ENCODE results near the gene ZC3H12D.
A peak's percentile ranks its signal among the peaks of the same experiment; 100 is the strongest.

Gene ZC3H12D
- total RNA-seq, result 52.1 to 359 (median 239) reads per million in 9 experiments

DNA sequence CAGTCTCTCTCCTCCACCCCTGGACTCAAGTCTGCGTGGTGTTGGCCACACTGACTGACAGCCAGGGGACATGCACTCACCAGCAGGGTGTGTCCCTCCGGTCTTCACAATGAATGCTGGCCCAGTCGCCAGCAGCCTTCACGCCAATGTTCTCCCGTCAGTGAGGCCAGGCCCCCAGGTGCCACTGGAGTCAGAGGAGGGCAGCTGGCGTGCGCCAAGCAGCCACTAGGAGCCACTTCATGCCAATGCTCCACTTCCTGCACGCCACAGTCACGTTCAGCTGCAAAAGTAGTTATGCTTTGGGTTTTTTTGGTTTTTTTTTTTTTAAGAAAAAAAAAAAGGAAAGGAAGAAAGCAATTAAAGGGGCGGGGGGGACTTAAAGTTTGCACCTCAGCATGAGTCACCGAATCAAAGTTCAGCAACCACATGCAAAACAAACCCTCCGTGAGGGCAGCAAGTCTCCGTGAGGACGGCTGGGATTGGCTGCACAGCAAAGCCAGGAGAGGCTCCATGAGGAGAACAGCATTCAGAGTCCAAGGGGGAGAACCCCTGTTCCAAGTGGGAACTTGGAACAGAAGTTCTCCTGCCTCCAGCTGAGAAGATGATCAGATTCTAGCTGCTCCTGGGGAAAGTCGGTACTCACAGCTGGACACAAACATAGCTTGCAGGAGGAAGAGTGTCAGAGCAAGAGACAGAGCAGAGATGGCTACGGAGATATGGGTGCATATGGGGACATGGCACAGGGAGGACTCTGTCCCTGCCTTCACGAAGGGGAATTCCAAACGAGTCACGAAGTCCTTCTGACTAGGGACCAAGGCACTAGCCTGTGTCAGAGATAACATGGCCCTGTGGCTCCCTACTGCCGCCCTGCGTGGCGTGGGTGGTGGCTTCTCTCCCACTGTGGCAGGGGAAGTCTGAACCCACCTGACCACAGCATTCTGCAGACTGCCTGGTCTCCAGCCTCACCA is at the start of gene ZC3H12D:
TSS of gene ZC3H12D (minus strand) at position 282 of the 968 bp plus-strand sequence. CDS start 10,471 bp downstream, outside the sequence.
- peak; percentile 70 to 74 (median 72) for DNase-seq
- Mint-ChIP-seq H3K27me3 (no peaks in the 10 kb centered on the region), H3K36me3 (ENCODE audit: insufficient read depth) (peaks cover 54% of the 10 kb centered on the region)

DNA sequence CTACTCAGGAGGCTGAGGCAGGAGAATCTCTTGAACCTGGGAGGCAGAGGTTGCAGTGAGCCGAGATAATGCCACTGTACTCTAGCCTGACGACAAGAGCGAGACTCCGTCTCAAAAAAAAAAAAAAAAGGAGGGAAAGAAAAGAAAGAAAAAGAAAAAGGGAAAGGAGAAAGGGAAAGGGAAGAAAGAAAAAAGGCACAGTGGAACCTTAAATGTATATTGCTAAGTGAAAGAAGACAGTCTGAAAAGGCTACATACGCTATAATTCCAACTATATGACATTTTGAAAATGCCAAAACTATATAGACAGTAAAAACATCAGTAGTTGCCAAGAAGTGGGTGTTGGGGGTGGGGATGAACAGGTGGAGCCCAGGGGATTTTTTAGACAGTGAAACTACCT is 44.8 kb upstream of the ZC3H12D start:
- H3K36me3 Mint-ChIP-seq (ENCODE audit: insufficient read depth), result peaks cover 92% of the 10 kb centered on the region
- DNase-seq, result no peak
- H3K4me3 Mint-ChIP-seq, result no peak overlapping the region
- peak overlapping the region in 1 of 2 donors; percentile 28 for H3K27ac Mint-ChIP-seq
- H3K27me3 Mint-ChIP-seq, result no peaks in the 10 kb centered on the region
- no peaks in the 10 kb centered on the region for H3K9me3 Mint-ChIP-seq
- peaks cover 3 to 6% of the 10 kb centered on the region in 2 donors for H3K4me1 Mint-ChIP-seq (ENCODE audit: low read depth in 2 of 2)
- no peak for ATAC-seq (replicated peaks)

More for the DNA sequence above, at the start of gene ZC3H12D:
- H3K4me3 Mint-ChIP-seq, result peak within 1 kb of the TSS; percentile 86 to 98
- peak within 1 kb of the TSS; percentile 99 to 100 for H3K27ac Mint-ChIP-seq
- peak; percentile 77 for ATAC-seq (replicated peaks)
- H3K9me3 Mint-ChIP-seq, result no peaks in the 10 kb centered on the region
- peaks cover 42 to 55% of the 10 kb centered on the region in 2 donors for H3K4me1 Mint-ChIP-seq (ENCODE audit: low read depth in 2 of 2)

DNA sequence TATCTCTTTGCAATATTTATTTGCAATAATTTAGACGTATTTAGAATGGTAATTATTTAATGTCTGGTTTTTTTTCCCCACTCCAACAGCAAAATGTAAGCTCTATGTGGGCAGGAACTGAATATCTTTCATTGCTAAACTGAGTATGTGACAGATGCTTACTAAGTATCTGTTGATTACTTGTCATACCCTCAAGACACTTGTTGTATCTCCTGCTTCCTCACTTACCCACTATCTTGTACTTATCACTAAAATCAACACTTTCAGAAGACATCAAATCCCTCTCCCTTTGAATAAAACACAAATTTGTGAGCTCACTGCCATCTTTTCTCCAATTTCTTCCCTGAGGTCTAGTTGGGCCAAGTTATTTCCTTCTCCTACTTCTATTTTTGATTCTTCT is 30.7 kb upstream of the ZC3H12D start:
- Mint-ChIP-seq H3K36me3 (ENCODE audit: insufficient read depth) (peaks cover 49% of the 10 kb centered on the region), H3K4me3 (no peak overlapping the region), H3K4me1 (ENCODE audit: low read depth in 2 of 2) (peaks cover 4 to 5% of the 10 kb centered on the region in 2 donors), H3K27ac (no peak overlapping the region), H3K9me3 (no peaks in the 10 kb centered on the region), H3K27me3 (no peaks in the 10 kb centered on the region)
- ATAC-seq (replicated peaks) (no peak), DNase-seq (no peak)

DNA sequence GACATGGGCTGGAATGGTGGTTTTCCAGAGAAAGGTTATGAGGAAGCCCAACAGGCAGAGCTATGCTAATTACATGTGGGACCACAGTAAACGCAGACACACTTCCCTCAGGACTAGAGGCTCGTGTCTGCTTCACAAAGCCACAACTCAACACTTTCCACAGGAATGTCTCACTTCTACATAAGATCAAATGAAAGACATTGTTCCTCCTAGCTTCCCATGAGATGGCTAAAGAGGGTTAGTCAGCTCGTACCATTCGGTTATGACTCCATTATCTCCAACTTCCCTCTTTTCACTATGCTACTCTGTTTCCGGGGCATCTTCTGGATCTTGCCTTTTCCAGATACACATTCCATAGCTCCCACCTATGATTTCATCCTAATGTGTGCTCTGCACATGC is 29.1 kb upstream of the ZC3H12D start:
- peaks cover 52% of the 10 kb centered on the region for H3K36me3 Mint-ChIP-seq (ENCODE audit: insufficient read depth)
- peaks cover 4 to 10% of the 10 kb centered on the region in 2 donors for H3K4me1 Mint-ChIP-seq (ENCODE audit: low read depth in 2 of 2)
- no peak for ATAC-seq (replicated peaks)
- H3K4me3 Mint-ChIP-seq, result no peak overlapping the region
- no peaks in the 10 kb centered on the region for H3K27me3 Mint-ChIP-seq
- H3K27ac Mint-ChIP-seq, result no peak overlapping the region
- DNase-seq, result no peak
- H3K9me3 Mint-ChIP-seq, result no peaks in the 10 kb centered on the region

DNA sequence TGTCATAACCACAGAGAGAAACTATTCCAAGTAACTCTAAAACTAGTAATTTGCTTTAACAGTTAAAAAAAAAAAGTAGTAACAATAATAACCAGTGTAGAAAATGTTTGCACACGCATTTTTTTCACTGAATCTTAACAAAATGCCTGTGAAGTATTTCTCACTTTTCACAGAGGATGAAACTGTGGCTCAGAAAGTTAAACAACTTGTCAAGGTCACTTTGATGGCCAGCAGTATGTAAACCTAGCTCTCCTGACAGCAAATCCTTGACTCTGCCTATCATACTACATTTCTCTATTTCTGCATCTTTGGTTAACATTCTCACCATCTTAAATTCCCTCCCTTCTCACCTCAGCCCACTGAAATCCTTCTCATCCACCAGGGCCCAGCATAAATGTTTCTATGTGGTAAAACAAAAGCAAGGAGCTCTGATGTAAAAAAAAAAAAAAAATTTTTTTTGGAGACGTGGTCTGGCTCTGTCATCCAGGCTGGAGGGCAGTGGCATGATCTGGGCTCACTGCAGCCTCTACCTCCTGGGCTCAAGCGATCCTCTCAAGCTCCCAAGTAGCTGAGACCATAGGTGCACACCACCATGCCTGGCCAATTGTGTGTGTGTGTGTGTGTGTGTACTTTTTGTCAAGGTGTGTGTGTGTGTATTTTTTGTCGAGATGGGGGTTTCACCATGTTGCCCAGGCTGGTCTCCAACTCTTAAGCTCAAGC is 26.1 kb upstream of the ZC3H12D start:
- Mint-ChIP-seq H3K9me3 (no peaks in the 10 kb centered on the region), H3K4me1 (ENCODE audit: low read depth in 2 of 2) (peaks cover 5 to 17% of the 10 kb centered on the region in 2 donors), H3K27me3 (no peaks in the 10 kb centered on the region), H3K4me3 (no peak overlapping the region), H3K27ac (peak overlapping the region; percentile 19 to 33), H3K36me3 (ENCODE audit: insufficient read depth) (peaks cover 47% of the 10 kb centered on the region)
- no peak for DNase-seq
- no peak for ATAC-seq (replicated peaks)

DNA sequence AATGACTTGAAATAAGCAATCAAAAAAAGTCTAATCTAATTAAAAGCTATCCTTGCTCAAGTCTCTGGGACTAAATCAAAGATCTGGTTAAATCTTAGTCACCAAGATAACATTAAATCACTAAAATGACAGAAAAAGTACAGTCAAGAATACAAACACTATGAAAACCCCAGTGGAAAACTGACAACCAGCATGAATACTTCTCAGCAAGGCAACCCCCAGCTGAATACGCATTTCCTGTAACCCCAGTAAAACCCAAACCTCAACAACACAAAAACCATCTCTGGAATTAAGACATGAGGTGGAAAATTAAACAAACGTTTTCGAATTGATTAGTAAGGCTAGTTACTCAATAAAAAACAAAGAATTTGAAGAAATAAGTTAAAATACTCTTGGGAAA is 23.7 kb upstream of the ZC3H12D start:
- ATAC-seq (replicated peaks), result peak; percentile 97
- peaks cover 55% of the 10 kb centered on the region for H3K36me3 Mint-ChIP-seq (ENCODE audit: insufficient read depth)
- no peak overlapping the region for H3K4me3 Mint-ChIP-seq
- no peaks in the 10 kb centered on the region for H3K9me3 Mint-ChIP-seq
- peak overlapping the region; percentile 15 to 53 for H3K27ac Mint-ChIP-seq
- DNase-seq, result peak in 1 of 3 experiments; percentile 15
- H3K4me1 Mint-ChIP-seq (ENCODE audit: low read depth in 2 of 2), result peaks cover 5 to 21% of the 10 kb centered on the region in 2 donors
- H3K27me3 Mint-ChIP-seq, result no peaks in the 10 kb centered on the region

DNA sequence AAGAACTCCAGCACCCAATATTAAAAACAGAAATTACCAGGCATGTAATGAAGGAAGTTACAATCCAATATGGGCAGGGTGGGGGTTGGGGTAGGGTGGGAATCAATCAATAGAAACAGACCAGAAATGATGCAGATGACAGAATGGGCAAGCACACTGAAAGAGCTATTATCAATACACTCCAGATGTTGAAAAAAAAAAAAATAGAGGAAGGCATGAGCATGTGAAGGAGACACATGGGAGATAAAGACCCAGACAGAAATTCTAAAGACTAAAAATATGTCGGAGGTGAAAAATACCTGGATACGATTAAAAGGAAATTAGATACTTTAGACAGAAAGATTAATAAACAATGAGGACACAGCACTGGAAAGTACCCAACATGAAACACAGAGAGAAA is 19.1 kb upstream of the ZC3H12D start:
- H3K27me3 Mint-ChIP-seq, result no peaks in the 10 kb centered on the region
- no peak overlapping the region for H3K4me3 Mint-ChIP-seq
- H3K9me3 Mint-ChIP-seq, result no peaks in the 10 kb centered on the region
- DNase-seq, result no peak
- peaks cover 5 to 16% of the 10 kb centered on the region in 2 donors for H3K4me1 Mint-ChIP-seq (ENCODE audit: low read depth in 2 of 2)
- no peak for ATAC-seq (replicated peaks)
- no peak overlapping the region for H3K27ac Mint-ChIP-seq
- H3K36me3 Mint-ChIP-seq (ENCODE audit: insufficient read depth), result peaks cover 37% of the 10 kb centered on the region

DNA sequence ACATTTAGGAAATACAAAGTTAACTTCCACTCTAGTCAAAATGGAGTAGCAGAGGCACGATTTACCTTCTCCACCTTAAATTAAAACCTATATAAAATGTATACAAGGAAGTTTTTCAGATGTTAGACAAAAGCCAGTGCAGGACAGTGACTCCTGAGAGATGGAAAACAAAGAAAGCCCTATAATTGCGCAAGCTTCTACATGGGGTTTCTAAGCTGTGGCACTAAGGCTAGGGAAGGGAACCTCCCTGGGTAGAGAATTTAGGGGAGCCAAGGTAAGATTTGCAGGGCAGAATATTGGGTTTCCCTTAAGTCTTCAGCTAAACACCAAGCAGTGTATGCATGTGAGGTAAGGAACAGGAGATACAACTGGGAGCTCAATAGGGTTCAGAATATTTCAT is 18.5 kb upstream of the ZC3H12D start:
- Mint-ChIP-seq H3K4me3 (no peak overlapping the region), H3K27ac (peak overlapping the region; percentile 17 to 62), H3K9me3 (no peaks in the 10 kb centered on the region), H3K36me3 (ENCODE audit: insufficient read depth) (peaks cover 37% of the 10 kb centered on the region), H3K27me3 (no peaks in the 10 kb centered on the region), H3K4me1 (ENCODE audit: low read depth in 2 of 2) (peaks cover 5 to 11% of the 10 kb centered on the region in 2 donors)
- ATAC-seq (replicated peaks), result no peak
- DNase-seq, result no peak

DNA sequence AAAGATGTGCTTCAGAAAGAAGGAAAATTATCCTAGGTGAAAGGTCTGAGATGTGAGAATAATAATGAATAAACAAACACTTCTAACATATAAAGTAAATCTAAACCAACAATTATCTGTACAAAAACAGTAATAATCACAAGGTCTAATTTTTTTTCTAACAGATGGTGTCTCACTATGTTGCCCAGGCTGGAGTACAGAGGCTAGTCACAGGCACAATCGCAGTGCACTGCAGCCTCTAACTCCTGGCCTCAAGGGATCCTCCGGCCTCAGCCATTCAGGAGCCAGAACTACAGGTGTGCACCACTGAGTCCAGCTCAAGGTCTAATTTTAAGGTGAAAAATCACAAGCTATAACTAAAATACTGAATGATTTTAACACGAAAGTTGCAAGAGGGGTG is 17.0 kb upstream of the ZC3H12D start:
- no peak for DNase-seq
- Mint-ChIP-seq H3K27me3 (no peaks in the 10 kb centered on the region), H3K36me3 (ENCODE audit: insufficient read depth) (peaks cover 39% of the 10 kb centered on the region), H3K9me3 (no peaks in the 10 kb centered on the region), H3K27ac (no peak overlapping the region), H3K4me3 (no peak overlapping the region), H3K4me1 (ENCODE audit: low read depth in 2 of 2) (peaks cover 2 to 7% of the 10 kb centered on the region in 2 donors)
- ATAC-seq (replicated peaks), result no peak

DNA sequence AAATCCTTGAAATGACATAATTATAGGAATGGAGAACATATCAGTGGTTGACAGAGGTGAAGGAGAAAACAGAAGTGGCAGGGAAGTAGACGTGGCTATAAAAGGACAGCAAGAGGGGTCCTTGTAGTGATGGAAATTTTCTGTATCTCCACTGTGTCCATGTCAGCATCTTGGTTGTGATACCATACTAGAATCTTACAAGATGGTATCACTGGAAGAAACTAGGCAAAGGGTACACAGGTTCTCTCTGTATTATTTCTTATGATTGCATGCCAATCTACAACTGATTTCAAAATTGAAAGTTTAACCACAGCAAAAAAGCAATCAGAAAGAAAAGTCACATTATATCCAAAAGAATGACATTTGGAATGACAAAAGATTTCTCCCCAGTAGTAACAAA is 16.4 kb upstream of the ZC3H12D start:
- Mint-ChIP-seq H3K36me3 (ENCODE audit: insufficient read depth) (peaks cover 39% of the 10 kb centered on the region), H3K27ac (peak overlapping the region; percentile 38 to 41), H3K4me1 (ENCODE audit: low read depth in 2 of 2) (peaks cover 2 to 7% of the 10 kb centered on the region in 2 donors), H3K4me3 (no peak overlapping the region), H3K9me3 (no peaks in the 10 kb centered on the region), H3K27me3 (no peaks in the 10 kb centered on the region)
- ATAC-seq (replicated peaks) (no peak), DNase-seq (no peak)

DNA sequence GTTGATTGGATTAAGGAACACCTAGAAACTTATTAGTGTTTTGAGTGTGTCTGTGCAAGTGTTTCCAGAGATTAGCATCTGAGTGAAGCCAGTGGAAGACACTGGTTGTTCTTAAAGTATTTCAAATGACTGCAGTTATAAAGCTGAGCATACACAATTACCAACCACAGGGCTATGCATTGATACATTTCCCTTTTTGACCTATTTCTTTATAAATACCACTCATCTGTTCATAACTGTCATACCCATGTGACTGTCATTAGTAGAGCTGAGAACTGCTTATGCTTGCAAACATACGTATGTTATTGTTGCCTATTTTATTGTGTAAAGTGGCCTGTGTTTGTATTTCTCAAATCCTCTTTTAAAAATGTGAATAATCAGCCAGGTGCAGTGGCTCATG is 15.3 kb upstream of the ZC3H12D start:
- H3K4me3 Mint-ChIP-seq, result no peak overlapping the region
- H3K9me3 Mint-ChIP-seq, result no peaks in the 10 kb centered on the region
- H3K27ac Mint-ChIP-seq, result peak overlapping the region; percentile 41 to 76
- ATAC-seq (replicated peaks), result no peak
- no peaks in the 10 kb centered on the region for H3K27me3 Mint-ChIP-seq
- no peak for DNase-seq
- H3K4me1 Mint-ChIP-seq (ENCODE audit: low read depth in 2 of 2), result peaks cover 3 to 14% of the 10 kb centered on the region in 2 donors
- peaks cover 35% of the 10 kb centered on the region for H3K36me3 Mint-ChIP-seq (ENCODE audit: insufficient read depth)

DNA sequence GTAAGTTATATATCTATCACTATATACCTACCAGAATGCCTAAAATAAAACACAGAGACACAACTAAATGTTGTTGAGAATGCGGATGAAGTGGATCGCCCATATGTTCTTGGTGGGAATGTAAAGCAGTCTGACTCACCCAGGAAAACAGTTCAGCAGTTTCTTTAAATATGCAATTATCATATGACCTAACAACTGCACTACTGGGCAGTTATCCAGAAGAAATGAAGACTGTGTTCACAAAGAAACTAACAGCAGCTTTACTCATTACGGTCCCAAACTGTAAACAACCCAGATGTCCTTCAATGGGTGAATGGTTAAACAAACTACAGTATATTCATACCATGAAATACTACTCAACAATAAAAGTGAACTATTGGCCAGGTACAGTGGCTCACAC is 14.3 kb upstream of the ZC3H12D start:
- H3K4me3 Mint-ChIP-seq, result no peak overlapping the region
- H3K27me3 Mint-ChIP-seq, result no peaks in the 10 kb centered on the region
- peaks cover 5 to 17% of the 10 kb centered on the region in 2 donors for H3K4me1 Mint-ChIP-seq (ENCODE audit: low read depth in 2 of 2)
- H3K27ac Mint-ChIP-seq, result peak overlapping the region; percentile 31 to 51
- no peaks in the 10 kb centered on the region for H3K9me3 Mint-ChIP-seq
- peaks cover 30% of the 10 kb centered on the region for H3K36me3 Mint-ChIP-seq (ENCODE audit: insufficient read depth)
- no peak for ATAC-seq (replicated peaks)
- no peak for DNase-seq

DNA sequence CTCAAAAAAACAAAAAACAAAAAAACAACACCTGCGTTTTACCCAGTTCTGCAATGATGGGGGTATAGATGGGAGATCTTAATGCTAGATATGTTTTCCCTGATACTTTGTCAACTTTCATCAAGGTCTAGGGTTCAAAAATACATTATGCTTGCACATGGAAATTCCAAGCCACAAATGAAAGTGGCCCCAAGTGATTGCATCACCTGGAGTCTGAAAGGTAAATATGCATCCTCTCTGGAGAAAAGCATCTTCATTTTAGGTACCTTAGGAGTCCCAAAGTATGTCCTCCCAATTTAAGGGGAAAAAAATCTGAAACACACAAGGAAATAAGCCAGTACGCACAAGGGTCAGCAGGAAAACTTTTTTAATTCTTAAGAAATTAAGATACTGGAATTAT is 12.6 kb upstream of the ZC3H12D start:
- ATAC-seq (replicated peaks) (no peak), DNase-seq (no peak)
- Mint-ChIP-seq H3K27ac (peak overlapping the region; percentile 15 to 77), H3K4me1 (ENCODE audit: low read depth in 2 of 2) (peaks cover 7 to 26% of the 10 kb centered on the region in 2 donors), H3K36me3 (ENCODE audit: insufficient read depth) (peaks cover 28% of the 10 kb centered on the region), H3K9me3 (no peaks in the 10 kb centered on the region), H3K4me3 (no peak overlapping the region), H3K27me3 (no peaks in the 10 kb centered on the region)

All from effector memory CD8-positive, alpha-beta T cell (primary cell).